ENCODE results near the gene TSACC. TPM values are rescaled to one million over a fixed set of nuclear protein-coding genes. Genes with fewer than 3 reads are reported as not detected.

Gene TSACC
- total and polyA plus RNA-seq, 9 of the 15 experiments (the other 6 are each of a cell fraction or from before 2014, with no cell fraction given), result 0.45 to 7.4 (median 2.6) TPM

- TF ChIP-seq USF1 (CRISPR knock-in tag; IDR thresholded peaks at IDR 0.05), result peak; percentile 93
- TF ChIP-seq HMG20B (CRISPR knock-in tag; IDR thresholded peaks at IDR 0.05), result no peak
- peak; percentile 13 for TF ChIP-seq TAF1 (IDR thresholded peaks at IDR 0.05; ENCODE audit: control insufficient read depth, extremely low read depth, insufficient read depth, low read length, severe bottlenecking)
- peak; percentile 83 for TF ChIP-seq CBFA2T2 (conservative IDR thresholded peaks at IDR 0.05)
- TF ChIP-seq BRF2 (IDR thresholded peaks at IDR 0.05; ENCODE audit: borderline replicate concordance, insufficient read depth, insufficient read length), result no peak
- peak; percentile 32 for TF ChIP-seq TBP (optimal IDR thresholded peaks at IDR 0.05; ENCODE audit: low read depth, low read length)
- TF ChIP-seq C11orf30 (IDR thresholded peaks at IDR 0.05; ENCODE audit: low read depth), result peak; percentile 88
- peak in 1 of 2 experiments; percentile 31; a peak in 1 of 4 replicates for TF ChIP-seq MAZ (CRISPR knock-in tag; conservative IDR thresholded peaks at IDR 0.05 in 1 of 2, IDR thresholded peaks at IDR 0.05 in 1 of 2)
- peak; percentile 47; the same call in 1 of the 2 replicates for TF ChIP-seq SP1 (CRISPR knock-in tag; IDR thresholded peaks at IDR 0.05)
- TF ChIP-seq DDX20 (tag; IDR thresholded peaks at IDR 0.05; ENCODE audit: low read depth), result no peak
- no peak for TF ChIP-seq SAFB2 (IDR thresholded peaks at IDR 0.05; ENCODE audit: borderline replicate concordance, low read depth, low read length, severe bottlenecking)
- 0 out of 2 replicates have a peak, but pooled peaks have one; percentile 20 for TF ChIP-seq NR2C2 (CRISPR knock-in tag; IDR thresholded peaks at IDR 0.05)
- no peak for TF ChIP-seq NR2C2 (tag; IDR thresholded peaks at IDR 0.05)
- TF ChIP-seq SMARCB1 (IDR thresholded peaks at IDR 0.05; ENCODE audit: insufficient read length, low read depth), result no peak
- peak; percentile 72 for TF ChIP-seq POLR2G (IDR thresholded peaks at IDR 0.05; ENCODE audit: low read depth, low read length)
- TF ChIP-seq GABPA (tag; conservative IDR thresholded peaks at IDR 0.05; ENCODE audit: low read depth), result 0 out of 2 replicates have a peak, but pooled peaks have one; percentile 16
- TF ChIP-seq ZNF124 (CRISPR knock-in tag; IDR thresholded peaks at IDR 0.05), result no peak
- 0 out of 4 replicates have a peak, but pooled peaks of 1 of the 2 experiments have one; percentile 36 for TF ChIP-seq FOXK2 (conservative IDR thresholded peaks at IDR 0.05 in 1 of 2, IDR thresholded peaks at IDR 0.05 in 1 of 2; ENCODE audit: low read depth in 2 of 2)
- no peak for TF ChIP-seq PTRF (tag; IDR thresholded peaks at IDR 0.05)
- peak; percentile 53 for TF ChIP-seq TAF9B (IDR thresholded peaks at IDR 0.05; ENCODE audit: partially characterized antibody)
- peak; percentile 47; the same call in 1 of the 2 replicates for TF ChIP-seq HDAC2 (IDR thresholded peaks at IDR 0.05)
- no peak for TF ChIP-seq ZBED1 (IDR thresholded peaks at IDR 0.05)
- no peak for TF ChIP-seq TEAD4 (IDR thresholded peaks at IDR 0.05; ENCODE audit: low read length)
- no peak for TF ChIP-seq TEAD4 (CRISPR knock-in tag; IDR thresholded peaks at IDR 0.05; ENCODE audit: borderline replicate concordance)
- TF ChIP-seq ZNF644 (tag; IDR thresholded peaks at IDR 0.05; ENCODE audit: low read depth), result no peak
- TF ChIP-seq SLC30A9 (CRISPR knock-in tag; IDR thresholded peaks at IDR 0.05), result no peak
- TF ChIP-seq RAD51 (IDR thresholded peaks at IDR 0.05; ENCODE audit: borderline replicate concordance, low read depth), result peak; percentile 98
- TF ChIP-seq ZKSCAN8 (CRISPR knock-in tag; IDR thresholded peaks at IDR 0.05), result no peak
These were observed 42.9 kb upstream of the TSACC start, which contains the start of gene GLMP (continued) for GRCh38 chr1:156295391-156295947.

Measured in K562 (cell line).